Measurements from ENCODE around the gene RTN4RL1.

RTN4RL1 gene

GRCh38 chr17:1919201-1919600, 105.9 kb downstream of the RTN4RL1 start:
- no peak for DNase-seq (ENCODE audit: low read depth in 2 of 2)

- DNase-seq (ENCODE audit: low read depth in 2 of 2) = no peak
Measured at GRCh38 chr17:1918346-1919162, 106.6 kb downstream of the RTN4RL1 start.

- DNase-seq (ENCODE audit: low read depth in 2 of 2) = no peak
Measured at GRCh38 chr17:1916963-1917715, 108.0 kb downstream of the RTN4RL1 start.

GRCh38 chr17:1916316-1916715, 108.8 kb downstream of the RTN4RL1 start:
- DNase-seq (ENCODE audit: low read depth in 2 of 2) = no peak

- DNase-seq (ENCODE audit: low read depth in 2 of 2) = no peak
Measured at GRCh38 chr17:1915889-1916288, 109.2 kb downstream of the RTN4RL1 start.

GRCh38 chr17:1914661-1915083, 110.5 kb downstream of the RTN4RL1 start:
- no peak for DNase-seq (ENCODE audit: low read depth in 2 of 2)

- no peak for DNase-seq (ENCODE audit: low read depth in 2 of 2)
Measured at GRCh38 chr17:1913702-1914101, 111.4 kb downstream of the RTN4RL1 start.

- no peak for DNase-seq (ENCODE audit: low read depth in 2 of 2)
Measured at GRCh38 chr17:1912146-1912545, 113.0 kb downstream of the RTN4RL1 start.

- no peak for DNase-seq (ENCODE audit: low read depth in 2 of 2)
Measured at GRCh38 chr17:1909985-1910384, 115.1 kb downstream of the RTN4RL1 start.

GRCh38 chr17:1908699-1909309, 116.3 kb downstream of the RTN4RL1 start:
- no peak for DNase-seq (ENCODE audit: low read depth in 2 of 2)

GRCh38 chr17:1907909-1908698, 117.0 kb downstream of the RTN4RL1 start:
- DNase-seq (ENCODE audit: low read depth in 2 of 2) = no peak

- no peak for DNase-seq (ENCODE audit: low read depth in 2 of 2)
Measured at GRCh38 chr17:1907216-1907631, 117.9 kb downstream of the RTN4RL1 start.

GRCh38 chr17:1906662-1907101, 118.5 kb downstream of the RTN4RL1 start:
- no peak for DNase-seq (ENCODE audit: low read depth in 2 of 2)

GRCh38 chr17:1905190-1905913, 119.8 kb downstream of the RTN4RL1 start:
- no peak for DNase-seq (ENCODE audit: low read depth in 2 of 2)

GRCh38 chr17:1904273-1905182, 120.6 kb downstream of the RTN4RL1 start:
- DNase-seq (ENCODE audit: low read depth in 2 of 2) = no peak

- no peak for DNase-seq (ENCODE audit: low read depth in 2 of 2)
Measured at GRCh38 chr17:1899403-1900000, 125.6 kb downstream of the RTN4RL1 start.

- no peak for DNase-seq (ENCODE audit: low read depth in 2 of 2)
Measured at GRCh38 chr17:1898872-1899271, 126.3 kb downstream of the RTN4RL1 start.

- DNase-seq (ENCODE audit: low read depth in 2 of 2) = no peak
Measured at GRCh38 chr17:1898332-1898731, 126.8 kb downstream of the RTN4RL1 start.

GRCh38 chr17:1897105-1897656, 128.0 kb downstream of the RTN4RL1 start:
- no peak for DNase-seq (ENCODE audit: low read depth in 2 of 2)

All from stimulated activated CD4-positive, alpha-beta T cell treated with anti-CD3 and anti-CD28 coated beads, Interleukin-1b, Interleukin-23, amount 100 ng/mL, for 1 hour (primary cell).